Vagina (tissue), 2 donors: ENCODE data around the gene RNF133. TPM values are rescaled to one million over a fixed set of nuclear protein-coding genes. Genes with fewer than 3 reads are reported as not detected.
"Not testable (repeated sequence)": the region's sequence is repeated elsewhere in the genome, so short reads cannot be mapped to it uniquely, and the experiment has no call there.

Experiments used
- DNase-seq, 2 donors: peaks; one replicate each; pipeline ENCODE4 v3.0.0-alpha.2; 2017; ENCODE audit errors: extremely low spot score in 2 of 2
- H3K27ac ChIP-seq: fragments of 200-600 bp; sonication (generic); one replicate; pipeline ENCODE4 v1.5.1; 2019
- H3K27me3 ChIP-seq: fragments of 200-600 bp; sonication (generic); one replicate; pipeline ENCODE4 v1.5.1; 2019
- H3K36me3 ChIP-seq, 2 donors: fragments of 200-600 bp; sonication (generic); one replicate each; pipeline ENCODE4 v1.5.1; 2017 to 2019
- H3K4me1 ChIP-seq: fragments of 200-600 bp; sonication (generic); one replicate; pipeline ENCODE4 v1.5.1; 2019
- H3K4me3 ChIP-seq, 2 donors: fragments of 200-600 bp; sonication (generic); 1 replicate in 1 of 2; 2 replicates in 1 of 2; pipeline ENCODE4 v1.5.1; 2016 to 2019
- H3K9me3 ChIP-seq: fragments of 200-600 bp; sonication (generic); one replicate; pipeline ENCODE4 v1.5.1; 2019
- CTCF ChIP-seq, 3 experiments: fragments of 450-650 bp in 2 of 3; fragments of 200-600 bp in 1 of 3; sonication (generic) in 1 of 3; IDR thresholded peaks; one replicate each; pipeline ENCODE4 v1.5.1; 2017 to 2019; ENCODE audit warnings: antibody characterized with exemption in 3 of 3, mild to moderate bottlenecking in 2 of 3, moderate library complexity in 2 of 3
- POLR2A ChIP-seq, 2 donors: fragments of 450-650 bp; IDR thresholded peaks; one replicate each; pipeline ENCODE4 v1.6.1; 2017; ENCODE audit warnings: antibody characterized with exemption in 2 of 2, mild to moderate bottlenecking in 2 of 2, moderate library complexity in 2 of 2
- POLR2AphosphoS5 ChIP-seq, 2 donors: sonication (generic); formaldehyde crosslinking; IDR thresholded peaks; one replicate each; pipeline ENCODE4 v1.9.0; 2017; ENCODE audit warnings: antibody characterized with exemption in 2 of 2, mild to moderate bottlenecking in 2 of 2, low read depth in 1 of 2; ENCODE audit not compliant: insufficient read depth in 1 of 2
- intact Hi-C: fragments of 100-400 bp; cut with DNase I; formaldehyde crosslinking; loops from one replicate; pipeline ENCODE4 v1.15.1; 2023
- total RNA-seq: library from RNA; depleted of rRNA; stranded (reverse); fragments of >200 nt; gene quantifications from one replicate; pipeline ENCODE4 v1.2.3, GENCODE V29; 2016

Gene RNF133
- total RNA-seq, 1 donor from 2014 or later, result 0.98 TPM

DNA sequence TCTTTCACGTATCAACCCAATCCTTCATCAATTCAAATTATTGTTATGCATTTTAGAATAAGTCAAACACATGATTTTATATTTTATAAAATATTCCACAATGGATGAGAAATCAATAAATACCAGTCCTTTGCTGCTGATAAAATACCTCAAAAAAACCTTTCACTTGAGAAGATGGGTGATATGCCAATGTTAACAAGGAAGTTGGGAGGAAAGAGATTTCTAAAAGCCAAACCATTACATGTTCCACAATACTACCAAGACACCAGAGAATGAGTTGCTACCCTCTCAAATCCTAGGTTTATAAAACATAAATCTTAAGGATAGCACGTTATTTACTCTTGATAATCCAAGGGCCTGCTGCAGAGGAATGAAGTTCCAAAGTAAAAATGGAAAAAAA lies 14.4 kb downstream of the RNF133 start:
- Histone ChIP-seq H3K9me3 (no peaks in the 10 kb centered on the region), H3K4me3 (no peak overlapping the region), H3K36me3 (no peaks in the 10 kb centered on the region), H3K4me1 (no peaks in the 10 kb centered on the region), H3K27ac (no peak overlapping the region), H3K27me3 (no peaks in the 10 kb centered on the region)
- TF ChIP-seq POLR2AphosphoS5 (IDR thresholded peaks at IDR 0.05; ENCODE audit: insufficient read depth in 1 of 2, low read depth in 1 of 2), result no peak
- TF ChIP-seq POLR2A (IDR thresholded peaks at IDR 0.05), result no peak
- intact Hi-C loops, result no loop called here
- no peak for DNase-seq

DNA sequence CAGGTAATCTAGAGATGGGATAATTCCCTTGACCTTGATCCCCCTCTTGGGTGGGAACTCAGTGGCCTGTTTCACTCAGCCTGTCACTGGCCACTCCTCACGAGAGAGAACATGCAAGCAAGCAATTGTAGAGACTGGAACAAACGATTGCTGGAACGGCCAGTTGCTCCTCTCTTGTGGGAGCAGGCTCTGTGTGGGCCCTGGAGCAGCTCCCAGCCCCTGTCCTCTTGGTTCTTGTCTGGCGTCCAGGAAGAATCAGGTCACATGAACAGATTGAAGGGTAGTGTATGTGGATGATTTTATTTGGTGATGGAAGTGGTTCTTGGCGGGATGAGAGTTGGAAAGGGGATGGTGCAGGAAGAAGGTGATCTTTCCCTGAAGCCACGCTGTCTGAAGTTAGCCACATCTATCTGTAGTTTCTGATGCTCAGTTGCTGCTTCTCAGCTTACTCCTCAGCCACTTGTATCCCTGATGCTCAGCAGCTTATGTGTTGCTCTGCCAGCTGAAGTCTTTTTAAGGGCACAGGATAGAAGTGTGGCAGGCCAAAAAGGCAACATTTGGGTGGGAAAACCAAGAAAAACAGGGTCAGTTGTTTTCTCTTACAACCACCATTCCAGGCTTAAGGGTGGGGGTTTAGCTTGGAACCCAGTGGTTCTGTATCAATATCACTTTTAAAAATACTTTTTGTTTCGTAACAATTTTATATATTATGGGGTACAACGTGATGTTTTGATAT lies 15.9 kb downstream of the RNF133 start:
- no peaks in the 10 kb centered on the region for H3K27me3 ChIP-seq
- no peak overlapping the region for H3K27ac ChIP-seq
- no peak overlapping the region for H3K4me3 ChIP-seq
- no peaks in the 10 kb centered on the region for H3K4me1 ChIP-seq
- DNase-seq, result no peak
- no peak for TF ChIP-seq CTCF (IDR thresholded peaks at IDR 0.05)
- no peaks in the 10 kb centered on the region for H3K9me3 ChIP-seq
- intact Hi-C loops, result no loop called here
- no peaks in the 10 kb centered on the region for H3K36me3 ChIP-seq

- intact Hi-C loops, H3K4me1 ChIP-seq, DNase-seq, H3K27me3 ChIP-seq, H3K4me3 ChIP-seq, H3K9me3 ChIP-seq, H3K36me3 ChIP-seq, H3K27ac ChIP-seq: not testable (repeated sequence)
Measured at GRCh38 chr7:122681186-122681585, 17.7 kb downstream of the RNF133 start.

GRCh38 chr7:122679813-122680212 lies 19.1 kb downstream of the RNF133 start:
- H3K27me3 ChIP-seq, result no peaks in the 10 kb centered on the region
- H3K27ac ChIP-seq, result no peak overlapping the region
- DNase-seq, result no peak
- H3K9me3 ChIP-seq, result no peaks in the 10 kb centered on the region
- no peak for TF ChIP-seq POLR2A (IDR thresholded peaks at IDR 0.05)
- TF ChIP-seq CTCF (IDR thresholded peaks at IDR 0.05), result no peak
- TF ChIP-seq POLR2AphosphoS5 (IDR thresholded peaks at IDR 0.05; ENCODE audit: insufficient read depth in 1 of 2, low read depth in 1 of 2), result no peak
- peaks cover 5% of the 10 kb centered on the region for H3K4me1 ChIP-seq
- no peaks in the 10 kb centered on the region for H3K36me3 ChIP-seq
- H3K4me3 ChIP-seq, result no peak overlapping the region
- intact Hi-C loops, result no loop called here

DNA sequence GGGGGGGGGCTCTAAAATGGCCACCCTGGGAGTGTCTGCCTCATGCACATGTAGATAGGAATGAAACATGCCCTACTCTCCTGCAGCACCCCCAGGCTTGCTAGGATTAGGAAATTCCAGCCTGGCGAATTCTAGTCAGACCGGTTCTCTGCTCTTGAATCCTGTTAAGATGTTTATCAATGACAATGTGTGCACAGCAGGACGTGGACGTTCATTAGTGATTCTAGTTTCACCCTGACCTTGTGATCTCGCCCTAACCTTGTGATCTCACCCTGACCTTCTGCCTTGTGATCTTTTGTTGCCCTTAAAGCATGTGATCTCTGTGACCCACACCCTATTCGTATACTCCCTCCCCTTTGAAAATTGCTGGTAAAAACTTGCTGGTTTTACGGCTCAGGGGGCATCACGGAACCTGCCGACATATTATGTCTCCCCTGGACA lies 19.6 kb downstream of the RNF133 start:
- H3K27me3 ChIP-seq, H3K4me1 ChIP-seq, H3K4me3 ChIP-seq, intact Hi-C loops, H3K9me3 ChIP-seq, H3K36me3 ChIP-seq, H3K27ac ChIP-seq, DNase-seq: not testable (repeated sequence)

DNA sequence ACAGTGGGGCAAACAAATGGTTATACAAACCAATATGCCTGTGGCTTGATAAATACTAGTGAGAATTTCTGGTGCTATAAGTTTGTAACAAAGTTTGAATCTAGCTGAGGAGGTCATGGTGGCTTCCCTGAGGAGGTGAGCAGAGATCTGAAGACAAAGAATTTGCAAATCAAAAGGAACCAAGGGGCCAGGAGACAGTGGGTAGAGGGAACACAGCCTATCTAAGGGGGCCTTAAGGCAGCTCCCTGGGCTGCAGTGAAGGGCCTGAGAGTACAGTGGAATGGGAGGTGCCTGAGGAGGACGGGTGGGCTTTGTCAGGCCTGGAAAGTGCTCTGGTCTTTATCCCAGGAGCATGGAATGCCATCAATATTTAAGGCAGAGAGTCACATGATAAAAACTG lies 21.8 kb downstream of the RNF133 start:
- Histone ChIP-seq H3K9me3 (no peaks in the 10 kb centered on the region), H3K36me3 (no peaks in the 10 kb centered on the region), H3K27ac (no peak overlapping the region), H3K27me3 (no peaks in the 10 kb centered on the region), H3K4me3 (no peak overlapping the region), H3K4me1 (peaks cover 16% of the 10 kb centered on the region)
- intact Hi-C loops, result no loop called here
- DNase-seq, result no peak
- no peak for TF ChIP-seq POLR2A (IDR thresholded peaks at IDR 0.05)
- no peak for TF ChIP-seq CTCF (IDR thresholded peaks at IDR 0.05)
- TF ChIP-seq POLR2AphosphoS5 (IDR thresholded peaks at IDR 0.05; ENCODE audit: insufficient read depth in 1 of 2, low read depth in 1 of 2), result no peak
